GM12878 (cell line): Measurements from ENCODE around the gene AOPEP.
A peak's percentile ranks its signal among the peaks of the same experiment; 100 is the strongest.

Experiments used
- CEBPB ChIP-seq, 2 experiments: fragments of 150-350 bp in 1 of 2; IDR thresholded peaks; 2 replicates each; pipeline ENCODE4 v1.6.1; 2012 to 2014; ENCODE audit warnings: low read depth in 2 of 2, low read length in 2 of 2, borderline replicate concordance in 1 of 2, inconsistent platforms in 1 of 2
- EP300 ChIP-seq, 2 experiments: fragments of 150-350 bp in 1 of 2; IDR thresholded peaks; 2 replicates each; pipeline ENCODE4 v1.6.1; 2011 to 2012; ENCODE audit warnings: low read depth in 2 of 2, low read length in 2 of 2, borderline replicate concordance in 1 of 2, improper control_type of control experiment in 1 of 2, inconsistent platforms in 1 of 2; ENCODE audit not compliant: control insufficient read depth in 1 of 2
- EZH2 ChIP-seq: IDR thresholded peaks from 2 replicates; pipeline ENCODE4 v1.6.1; 2012; ENCODE audit warnings: low read depth, mild to moderate bottlenecking, control low read depth, inconsistent platforms, low read length, borderline replicate concordance; ENCODE audit not compliant: control insufficient read depth
- HDAC2 ChIP-seq: fragments of 200-600 bp; sonication (generic); IDR thresholded peaks from 2 replicates; pipeline ENCODE4 v1.6.1; 2017
- POLR2AphosphoS5 ChIP-seq: IDR thresholded peaks from 2 replicates; pipeline ENCODE4 v1.6.1; 2011; ENCODE audit warnings: mild to moderate bottlenecking, low read length, inconsistent platforms
- SREBF1 ChIP-seq: IDR thresholded peaks from 2 replicates; pipeline ENCODE4 v1.6.1; 2012; ENCODE audit warnings: mild to moderate bottlenecking, low read length
- TF ChIP-seq, protein P1 (sequence below), 3 experiments: IDR thresholded peaks in 2 of 3; conservative IDR thresholded peaks in 1 of 3; 2 replicates each; pipeline ENCODE4 v1.5.1; 2011; ENCODE audit warnings: low read depth in 3 of 3, low read length in 3 of 3, mild to moderate bottlenecking in 3 of 3, control low read depth in 2 of 3, moderate library complexity in 2 of 3, inconsistent platforms in 1 of 3, mixed read lengths in 1 of 3; ENCODE audit not compliant: control insufficient read depth in 2 of 3, insufficient read depth in 1 of 3; ENCODE audit errors: extremely low read depth in 1 of 3
- TF ChIP-seq, protein P2 (sequence below): IDR thresholded peaks from 2 replicates; pipeline ENCODE4 v1.6.1; 2012; ENCODE audit warnings: mild to moderate bottlenecking, low read depth, low read length
- TF ChIP-seq, protein P3 (sequence below): fragments of 150-350 bp; IDR thresholded peaks from 2 replicates; pipeline ENCODE4 v1.6.1; 2016; ENCODE audit warnings: low read depth, low read length
- TF ChIP-seq, protein P4 (sequence below): IDR thresholded peaks from 2 replicates; pipeline ENCODE4 v1.6.1; 2011; ENCODE audit warnings: mild to moderate bottlenecking, low read depth, low read length, moderate library complexity; ENCODE audit not compliant: insufficient replicate concordance

DNA sequence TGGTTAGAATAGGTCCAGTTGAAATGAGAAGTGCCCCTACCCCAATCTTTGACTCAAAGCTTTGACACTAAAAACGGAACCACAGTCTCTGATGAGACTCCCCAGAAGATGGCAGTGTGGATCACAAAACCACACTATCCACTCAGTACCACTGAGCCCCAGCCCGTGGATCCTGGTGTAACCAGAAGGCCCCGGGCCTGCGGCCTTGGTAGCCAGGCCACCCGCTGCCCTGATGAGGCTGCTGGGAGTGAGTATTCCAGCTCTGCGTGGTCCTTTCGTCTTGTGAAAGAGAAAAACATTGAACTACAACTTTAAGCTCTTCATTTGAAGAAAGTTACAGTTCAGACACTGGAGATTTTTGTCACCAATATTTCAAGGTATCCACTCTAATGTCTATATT is 45.0 kb upstream of the AOPEP start:
- TF ChIP-seq CEBPB (IDR thresholded peaks at IDR 0.05; ENCODE audit: borderline replicate concordance in 1 of 2, low read depth in 2 of 2, low read length in 2 of 2) (no peak), POLR2AphosphoS5 (no peak), HDAC2 (no peak), EP300 (IDR thresholded peaks at IDR 0.05; ENCODE audit: borderline replicate concordance in 1 of 2, control insufficient read depth in 1 of 2, low read depth in 2 of 2, low read length in 2 of 2) (no peak), SREBF1 (no peak), EZH2 (no peak)
- TF ChIP-seq, protein P1, sequence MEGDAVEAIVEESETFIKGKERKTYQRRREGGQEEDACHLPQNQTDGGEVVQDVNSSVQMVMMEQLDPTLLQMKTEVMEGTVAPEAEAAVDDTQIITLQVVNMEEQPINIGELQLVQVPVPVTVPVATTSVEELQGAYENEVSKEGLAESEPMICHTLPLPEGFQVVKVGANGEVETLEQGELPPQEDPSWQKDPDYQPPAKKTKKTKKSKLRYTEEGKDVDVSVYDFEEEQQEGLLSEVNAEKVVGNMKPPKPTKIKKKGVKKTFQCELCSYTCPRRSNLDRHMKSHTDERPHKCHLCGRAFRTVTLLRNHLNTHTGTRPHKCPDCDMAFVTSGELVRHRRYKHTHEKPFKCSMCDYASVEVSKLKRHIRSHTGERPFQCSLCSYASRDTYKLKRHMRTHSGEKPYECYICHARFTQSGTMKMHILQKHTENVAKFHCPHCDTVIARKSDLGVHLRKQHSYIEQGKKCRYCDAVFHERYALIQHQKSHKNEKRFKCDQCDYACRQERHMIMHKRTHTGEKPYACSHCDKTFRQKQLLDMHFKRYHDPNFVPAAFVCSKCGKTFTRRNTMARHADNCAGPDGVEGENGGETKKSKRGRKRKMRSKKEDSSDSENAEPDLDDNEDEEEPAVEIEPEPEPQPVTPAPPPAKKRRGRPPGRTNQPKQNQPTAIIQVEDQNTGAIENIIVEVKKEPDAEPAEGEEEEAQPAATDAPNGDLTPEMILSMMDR (IDR thresholded peaks at IDR 0.05 in 2 of 3, conservative IDR thresholded peaks at IDR 0.05 in 1 of 3; ENCODE audit: control insufficient read depth in 2 of 3, extremely low read depth in 1 of 3, insufficient read depth in 1 of 3, low read depth in 3 of 3, low read length in 3 of 3): peak; percentile 65 to 82 (median 65); a peak in 5 of 6 replicates
- TF ChIP-seq, protein P2, sequence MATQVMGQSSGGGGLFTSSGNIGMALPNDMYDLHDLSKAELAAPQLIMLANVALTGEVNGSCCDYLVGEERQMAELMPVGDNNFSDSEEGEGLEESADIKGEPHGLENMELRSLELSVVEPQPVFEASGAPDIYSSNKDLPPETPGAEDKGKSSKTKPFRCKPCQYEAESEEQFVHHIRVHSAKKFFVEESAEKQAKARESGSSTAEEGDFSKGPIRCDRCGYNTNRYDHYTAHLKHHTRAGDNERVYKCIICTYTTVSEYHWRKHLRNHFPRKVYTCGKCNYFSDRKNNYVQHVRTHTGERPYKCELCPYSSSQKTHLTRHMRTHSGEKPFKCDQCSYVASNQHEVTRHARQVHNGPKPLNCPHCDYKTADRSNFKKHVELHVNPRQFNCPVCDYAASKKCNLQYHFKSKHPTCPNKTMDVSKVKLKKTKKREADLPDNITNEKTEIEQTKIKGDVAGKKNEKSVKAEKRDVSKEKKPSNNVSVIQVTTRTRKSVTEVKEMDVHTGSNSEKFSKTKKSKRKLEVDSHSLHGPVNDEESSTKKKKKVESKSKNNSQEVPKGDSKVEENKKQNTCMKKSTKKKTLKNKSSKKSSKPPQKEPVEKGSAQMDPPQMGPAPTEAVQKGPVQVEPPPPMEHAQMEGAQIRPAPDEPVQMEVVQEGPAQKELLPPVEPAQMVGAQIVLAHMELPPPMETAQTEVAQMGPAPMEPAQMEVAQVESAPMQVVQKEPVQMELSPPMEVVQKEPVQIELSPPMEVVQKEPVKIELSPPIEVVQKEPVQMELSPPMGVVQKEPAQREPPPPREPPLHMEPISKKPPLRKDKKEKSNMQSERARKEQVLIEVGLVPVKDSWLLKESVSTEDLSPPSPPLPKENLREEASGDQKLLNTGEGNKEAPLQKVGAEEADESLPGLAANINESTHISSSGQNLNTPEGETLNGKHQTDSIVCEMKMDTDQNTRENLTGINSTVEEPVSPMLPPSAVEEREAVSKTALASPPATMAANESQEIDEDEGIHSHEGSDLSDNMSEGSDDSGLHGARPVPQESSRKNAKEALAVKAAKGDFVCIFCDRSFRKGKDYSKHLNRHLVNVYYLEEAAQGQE: no peak
- TF ChIP-seq, protein P3, sequence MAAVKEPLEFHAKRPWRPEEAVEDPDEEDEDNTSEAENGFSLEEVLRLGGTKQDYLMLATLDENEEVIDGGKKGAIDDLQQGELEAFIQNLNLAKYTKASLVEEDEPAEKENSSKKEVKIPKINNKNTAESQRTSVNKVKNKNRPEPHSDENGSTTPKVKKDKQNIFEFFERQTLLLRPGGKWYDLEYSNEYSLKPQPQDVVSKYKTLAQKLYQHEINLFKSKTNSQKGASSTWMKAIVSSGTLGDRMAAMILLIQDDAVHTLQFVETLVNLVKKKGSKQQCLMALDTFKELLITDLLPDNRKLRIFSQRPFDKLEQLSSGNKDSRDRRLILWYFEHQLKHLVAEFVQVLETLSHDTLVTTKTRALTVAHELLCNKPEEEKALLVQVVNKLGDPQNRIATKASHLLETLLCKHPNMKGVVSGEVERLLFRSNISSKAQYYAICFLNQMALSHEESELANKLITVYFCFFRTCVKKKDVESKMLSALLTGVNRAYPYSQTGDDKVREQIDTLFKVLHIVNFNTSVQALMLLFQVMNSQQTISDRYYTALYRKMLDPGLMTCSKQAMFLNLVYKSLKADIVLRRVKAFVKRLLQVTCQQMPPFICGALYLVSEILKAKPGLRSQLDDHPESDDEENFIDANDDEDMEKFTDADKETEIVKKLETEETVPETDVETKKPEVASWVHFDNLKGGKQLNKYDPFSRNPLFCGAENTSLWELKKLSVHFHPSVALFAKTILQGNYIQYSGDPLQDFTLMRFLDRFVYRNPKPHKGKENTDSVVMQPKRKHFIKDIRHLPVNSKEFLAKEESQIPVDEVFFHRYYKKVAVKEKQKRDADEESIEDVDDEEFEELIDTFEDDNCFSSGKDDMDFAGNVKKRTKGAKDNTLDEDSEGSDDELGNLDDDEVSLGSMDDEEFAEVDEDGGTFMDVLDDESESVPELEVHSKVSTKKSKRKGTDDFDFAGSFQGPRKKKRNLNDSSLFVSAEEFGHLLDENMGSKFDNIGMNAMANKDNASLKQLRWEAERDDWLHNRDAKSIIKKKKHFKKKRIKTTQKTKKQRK: no peak
- TF ChIP-seq, protein P4, sequence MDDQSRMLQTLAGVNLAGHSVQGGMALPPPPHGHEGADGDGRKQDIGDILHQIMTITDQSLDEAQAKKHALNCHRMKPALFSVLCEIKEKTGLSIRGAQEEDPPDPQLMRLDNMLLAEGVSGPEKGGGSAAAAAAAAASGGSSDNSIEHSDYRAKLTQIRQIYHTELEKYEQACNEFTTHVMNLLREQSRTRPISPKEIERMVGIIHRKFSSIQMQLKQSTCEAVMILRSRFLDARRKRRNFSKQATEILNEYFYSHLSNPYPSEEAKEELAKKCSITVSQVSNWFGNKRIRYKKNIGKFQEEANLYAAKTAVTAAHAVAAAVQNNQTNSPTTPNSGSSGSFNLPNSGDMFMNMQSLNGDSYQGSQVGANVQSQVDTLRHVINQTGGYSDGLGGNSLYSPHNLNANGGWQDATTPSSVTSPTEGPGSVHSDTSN: no peak
